Esophagus squamous epithelium (tissue), 5 donors: ENCODE measurements around the gene PRRT3. TPM values are rescaled to one million over a fixed set of nuclear protein-coding genes. Genes with fewer than 3 reads are reported as not detected.
A peak's percentile ranks its signal among the peaks of the same experiment; 100 is the strongest.

Experiments
- DNase-seq: peaks from one replicate; lab custom pipeline; 2025; lab: John Stamatoyannopoulos, UW
- H3K27ac ChIP-seq, 4 donors: fragments of 200-600 bp; sonication (generic); one replicate each; pipeline ENCODE4 v1.5.1; 2016 to 2019; ENCODE audit warnings: mild to moderate bottlenecking in 1 of 4
- H3K27me3 ChIP-seq, 4 donors: fragments of 200-600 bp; sonication (generic); 1 replicate in 3 of 4; 2 replicates in 1 of 4; pipeline versions ENCODE4 v1.5.1 to v1.6.0; 2017 to 2021; ENCODE audit warnings: antibody characterized with exemption in 1 of 4
- H3K36me3 ChIP-seq, 3 donors: fragments of 200-600 bp; sonication (generic); one replicate each; pipeline ENCODE4 v1.5.1; 2016 to 2019
- H3K4me1 ChIP-seq, 3 donors: fragments of 200-600 bp; sonication (generic); one replicate each; pipeline ENCODE4 v1.5.1; 2017 to 2019
- H3K4me3 ChIP-seq, 4 donors: fragments of 200-600 bp; sonication (generic); 1 replicate in 3 of 4; 2 replicates in 1 of 4; pipeline ENCODE4 v1.5.1; 2016 to 2019; ENCODE audit warnings: mild to moderate bottlenecking in 2 of 4, moderate library complexity in 1 of 4
- H3K9me3 ChIP-seq, 3 donors: fragments of 200-600 bp; sonication (generic); one replicate each; pipeline ENCODE4 v1.5.1; 2016 to 2019
- CTCF ChIP-seq, 6 experiments: fragments of 450-650 bp in 4 of 6; fragments of 200-600 bp in 2 of 6; sonication (generic) in 2 of 6; IDR thresholded peaks; one replicate each; pipeline ENCODE4 v1.5.1; 2016 to 2019; ENCODE audit warnings: antibody characterized with exemption in 6 of 6, mild to moderate bottlenecking in 4 of 6, moderate library complexity in 4 of 6
- POLR2A ChIP-seq, 4 donors: fragments of 450-650 bp; IDR thresholded peaks; one replicate each; pipeline ENCODE4 v1.6.1; 2017; ENCODE audit warnings: antibody characterized with exemption in 4 of 4, mild to moderate bottlenecking in 4 of 4, moderate library complexity in 3 of 4
- WGBS, 2 donors: methylation state at CpG; one replicate each; pipeline ENCODE4 v1.1.5; 2018; 5-methylcytosine and 5-hydroxymethylcytosine counted together
- intact Hi-C: fragments of 100-400 bp; cut with DNase I; formaldehyde crosslinking; loops from one replicate; pipeline ENCODE4 v1.15.0; 2022
- total RNA-seq, 4 donors: library from RNA; depleted of rRNA; stranded (reverse); fragments of >200 nt; gene quantifications; one replicate each; pipeline ENCODE4 v1.1.0, GENCODE V29; 2016
- donor health status: DM: yes; HTN: yes; CAD: no.

The PRRT3 gene
- total RNA-seq, 4 donors from 2014 or later = 0.72 to 1.9 (median 1.0) TPM

GRCh38 chr3:9980251-9980650 is 28.0 kb upstream of the PRRT3 start:
- Histone ChIP-seq H3K27me3 (no peaks in the 10 kb centered on the region), H3K27ac (peak overlapping the region in 1 of 4 donors; percentile 9), H3K4me3 (no peak overlapping the region), H3K4me1 (peaks cover 39 to 66% (median 49%) of the 10 kb centered on the region in 3 donors), H3K36me3 (peaks cover 0 to 65% (median 0%) of the 10 kb centered on the region in 3 donors), H3K9me3 (no peaks in the 10 kb centered on the region)
- intact Hi-C loops = no loop called here
- no peak for DNase-seq
- WGBS, 2 donors = 96 to 97% methylated on average over 2 of the region's 2 CpGs
- TF ChIP-seq POLR2A (IDR thresholded peaks at IDR 0.05) (no peak), CTCF (IDR thresholded peaks at IDR 0.05) (no peak)

- intact Hi-C loops = no loop called here
- no peak for TF ChIP-seq POLR2A (IDR thresholded peaks at IDR 0.05)
- TF ChIP-seq CTCF (IDR thresholded peaks at IDR 0.05) = no peak
- DNase-seq = no peak
- 60 to 66% methylated on average over 8 of the region's 8 CpGs for WGBS, 2 donors
- H3K4me3 ChIP-seq = no peak overlapping the region
- no peaks in the 10 kb centered on the region for H3K9me3 ChIP-seq
- peaks cover 28 to 53% (median 37%) of the 10 kb centered on the region in 3 donors for H3K4me1 ChIP-seq
- no peaks in the 10 kb centered on the region for H3K27me3 ChIP-seq
- peaks cover 0 to 68% (median 0%) of the 10 kb centered on the region in 3 donors for H3K36me3 ChIP-seq
- peak overlapping the region; percentile 47 to 92 (median 88) for H3K27ac ChIP-seq
Measured at GRCh38 chr3:9978710-9979305, 26.6 kb upstream of the PRRT3 start.

GRCh38 chr3:9976721-9977709 is 24.8 kb upstream of the PRRT3 start:
- no peaks in the 10 kb centered on the region for H3K27me3 ChIP-seq
- DNase-seq = peak; percentile 8
- peak overlapping the region; percentile 87 to 92 (median 89) for H3K27ac ChIP-seq
- peaks cover 18 to 38% (median 29%) of the 10 kb centered on the region in 3 donors for H3K4me1 ChIP-seq
- no peak for TF ChIP-seq POLR2A (IDR thresholded peaks at IDR 0.05)
- TF ChIP-seq CTCF (IDR thresholded peaks at IDR 0.05) = no peak
- no peaks in the 10 kb centered on the region for H3K9me3 ChIP-seq
- H3K36me3 ChIP-seq = peaks cover 0 to 75% (median 11%) of the 10 kb centered on the region in 3 donors
- WGBS, 2 donors = 19 to 25% methylated on average over 7 of the region's 7 CpGs
- H3K4me3 ChIP-seq = peak overlapping the region in 1 of 4 donors; percentile 30
- intact Hi-C loops = no loop called here

GRCh38 chr3:9970020-9970652 is 17.9 kb upstream of the PRRT3 start:
- Histone ChIP-seq H3K27me3 (no peaks in the 10 kb centered on the region), H3K36me3 (peaks cover 0 to 99% (median 32%) of the 10 kb centered on the region in 3 donors), H3K4me3 (no peak overlapping the region), H3K4me1 (peaks cover 12 to 29% (median 16%) of the 10 kb centered on the region in 3 donors), H3K27ac (peak overlapping the region; percentile 62 to 77 (median 74)), H3K9me3 (no peaks in the 10 kb centered on the region)
- no peak for DNase-seq
- intact Hi-C loops = no loop called here
- TF ChIP-seq POLR2A (IDR thresholded peaks at IDR 0.05) = no peak
- 46 to 49% methylated on average over 3 of the region's 3 CpGs for WGBS, 2 donors

- Histone ChIP-seq H3K27me3 (no peaks in the 10 kb centered on the region), H3K4me1 (peaks cover 12 to 28% (median 16%) of the 10 kb centered on the region in 3 donors), H3K9me3 (no peaks in the 10 kb centered on the region), H3K27ac (peak overlapping the region; percentile 62 to 77 (median 74)), H3K36me3 (peaks cover 0 to 99% (median 32%) of the 10 kb centered on the region in 3 donors), H3K4me3 (no peak overlapping the region)
- TF ChIP-seq CTCF (IDR thresholded peaks at IDR 0.05) (no peak), POLR2A (IDR thresholded peaks at IDR 0.05) (no peak)
- WGBS, 2 donors = 91% methylated on average over 4 of the region's 4 CpGs; no CpG with 5 or more reads in 1 of the 2 donors
- no peak for DNase-seq
- intact Hi-C loops = no loop called here
Measured at GRCh38 chr3:9969632-9970019, 17.4 kb upstream of the PRRT3 start.
